CD4-positive, alpha-beta T cell treated with Interleukin-15 for 1 hour (primary cell): ENCODE results near the gene DOK5.

ENCODE experiments used
- DNase-seq: peaks from one replicate; pipeline ENCODE4 v3.0.0-alpha.2; 2020

Gene DOK5

GRCh38 chr20:54565255-54565654 lies 89.9 kb downstream of the DOK5 start:
- no peak for DNase-seq

DNA sequence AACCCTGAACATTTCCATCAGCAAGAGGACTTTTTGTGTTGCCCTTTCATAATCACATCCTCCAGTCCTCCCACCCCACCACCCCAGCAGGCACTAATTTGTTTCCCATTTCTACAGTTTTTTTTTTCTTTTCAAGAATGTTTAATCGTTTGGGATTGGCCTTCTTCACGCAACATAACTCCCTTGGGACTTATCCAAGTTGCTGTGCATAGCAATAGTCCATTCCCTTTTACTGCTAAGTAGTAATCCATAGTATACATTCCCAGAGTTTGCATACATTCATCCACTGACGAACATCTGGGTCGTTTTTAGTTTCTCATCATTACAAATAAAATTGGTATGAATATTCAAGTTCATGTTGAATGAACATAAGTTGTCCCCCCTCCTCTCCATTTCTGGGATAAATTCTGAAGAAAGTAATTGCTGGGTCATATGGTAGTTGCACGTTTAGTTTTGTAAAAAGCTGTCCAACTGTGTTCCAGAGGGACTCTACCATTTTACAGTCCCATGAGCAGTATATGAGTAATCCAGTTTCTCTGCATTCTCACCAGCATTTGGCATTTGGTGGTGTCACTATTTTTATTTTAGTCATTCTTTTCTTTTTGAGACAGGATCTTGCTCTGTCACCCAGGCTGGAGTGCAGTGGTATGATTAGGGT lies 90.8 kb downstream of the DOK5 start:
- no peak for DNase-seq

GRCh38 chr20:54570561-54570960 lies 95.2 kb downstream of the DOK5 start:
- no peak for DNase-seq

DNA sequence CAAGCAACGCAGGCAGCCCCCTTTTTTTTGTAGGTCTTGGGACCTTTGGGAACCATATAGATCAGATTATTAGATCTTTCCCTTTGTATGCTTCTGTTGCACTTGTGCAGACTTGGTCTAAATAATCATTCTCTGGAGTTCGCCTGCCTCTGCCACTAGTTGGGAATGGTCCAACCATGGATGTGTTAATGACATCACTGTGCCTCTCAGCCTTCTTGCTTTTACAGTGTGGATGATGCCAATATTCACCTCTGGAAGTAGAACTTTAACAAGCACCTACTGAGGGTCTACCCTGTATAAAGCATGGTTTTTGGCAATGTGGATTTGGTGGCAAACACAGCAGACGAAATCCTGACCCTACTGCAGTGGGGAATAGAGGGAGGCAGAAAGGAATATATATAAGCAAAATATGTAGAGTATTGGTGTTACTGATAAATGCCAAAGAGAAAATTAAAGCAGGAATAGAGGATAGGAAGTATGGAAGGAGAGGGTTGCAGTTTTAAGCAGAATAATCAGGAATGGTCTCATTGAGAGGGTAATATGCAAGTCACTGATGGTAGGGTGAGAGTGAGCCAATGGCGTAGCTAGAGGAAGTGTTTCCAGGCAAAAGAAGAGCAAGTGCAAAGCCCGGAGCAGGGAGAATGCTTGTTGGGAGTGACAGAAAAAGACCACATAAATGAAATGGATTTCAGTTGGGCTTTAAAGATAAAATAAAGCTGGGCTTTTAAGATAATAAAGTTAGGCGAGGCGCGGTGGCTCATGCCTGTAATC lies 97.5 kb downstream of the DOK5 start:
- DNase-seq = no peak

DNA sequence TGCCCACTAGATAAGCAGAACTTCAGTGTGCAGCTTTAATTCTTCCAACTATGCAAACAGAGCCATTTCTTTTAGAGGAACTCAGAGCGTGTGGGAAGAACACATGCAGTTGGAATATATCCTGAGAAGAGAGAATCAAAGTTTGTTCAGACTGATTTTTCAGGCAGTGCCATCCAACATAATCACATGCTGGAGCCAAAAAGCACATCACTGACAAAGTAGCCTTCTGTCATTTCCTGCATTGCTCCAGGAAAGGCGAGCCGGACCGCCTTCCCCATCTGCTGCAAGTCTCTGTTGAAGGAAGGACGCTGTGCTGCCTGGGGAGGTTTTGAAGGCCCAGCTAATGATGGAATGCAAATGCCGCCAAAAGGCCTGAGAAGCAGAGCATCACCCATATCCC lies 98.4 kb downstream of the DOK5 start:
- no peak for DNase-seq

DNA sequence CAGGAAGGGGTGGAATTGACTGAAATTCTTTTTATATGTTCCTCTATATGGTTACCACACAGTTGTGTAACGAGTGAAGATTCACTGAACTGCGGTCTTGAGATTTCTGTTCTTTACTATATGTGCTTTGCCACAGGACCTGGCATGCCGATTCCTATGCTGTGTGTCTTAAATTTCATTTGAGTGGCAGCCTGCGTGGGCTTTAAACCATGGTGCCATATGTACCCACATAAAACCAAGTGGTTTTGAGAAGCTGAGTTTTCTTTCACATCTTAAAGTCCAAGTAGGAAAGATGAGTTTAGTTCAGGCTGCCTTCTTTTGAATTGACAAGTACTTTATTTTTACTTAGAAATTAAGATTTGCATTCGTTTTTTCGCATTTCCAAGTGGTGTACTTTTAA lies 101.1 kb downstream of the DOK5 start:
- DNase-seq = no peak

DNA sequence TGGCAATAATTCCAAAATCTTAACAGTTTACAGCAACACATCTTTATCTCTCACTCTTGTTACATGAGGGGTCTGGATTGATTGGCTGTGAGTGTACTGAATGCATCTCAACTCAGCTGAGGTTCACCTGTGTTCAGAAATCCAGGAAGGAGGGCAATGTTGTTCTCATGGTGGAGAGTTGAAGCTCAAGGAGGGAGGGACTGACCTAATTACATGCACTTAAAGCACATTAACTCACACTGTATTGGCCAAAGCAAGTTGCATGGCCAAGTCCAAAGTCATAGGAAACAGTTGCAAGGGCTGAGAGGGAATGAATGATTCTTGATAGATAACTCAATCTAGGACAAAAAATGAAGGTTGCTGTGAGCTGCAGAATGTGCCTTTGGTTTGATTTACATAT lies 102.2 kb downstream of the DOK5 start:
- no peak for DNase-seq

DNA sequence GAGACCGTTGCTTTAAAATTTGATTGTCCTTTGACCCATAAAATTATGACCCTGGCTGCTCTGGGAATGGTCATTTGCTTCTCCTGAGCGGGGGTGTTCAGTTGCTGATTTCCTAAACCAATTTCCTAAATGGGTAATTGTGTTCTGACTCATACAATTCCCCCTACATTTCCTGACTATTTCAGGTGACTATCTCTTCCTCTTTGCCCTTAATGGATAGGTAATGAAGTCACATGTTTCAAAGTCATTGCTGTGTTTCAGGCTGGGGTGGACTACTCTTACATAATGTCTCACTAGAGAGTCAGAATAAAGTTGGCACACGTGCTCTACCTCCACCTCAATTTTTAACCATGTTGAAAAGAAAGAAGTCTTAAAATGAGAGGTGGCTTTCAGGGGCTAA lies 109.8 kb downstream of the DOK5 start:
- DNase-seq = no peak

DNA sequence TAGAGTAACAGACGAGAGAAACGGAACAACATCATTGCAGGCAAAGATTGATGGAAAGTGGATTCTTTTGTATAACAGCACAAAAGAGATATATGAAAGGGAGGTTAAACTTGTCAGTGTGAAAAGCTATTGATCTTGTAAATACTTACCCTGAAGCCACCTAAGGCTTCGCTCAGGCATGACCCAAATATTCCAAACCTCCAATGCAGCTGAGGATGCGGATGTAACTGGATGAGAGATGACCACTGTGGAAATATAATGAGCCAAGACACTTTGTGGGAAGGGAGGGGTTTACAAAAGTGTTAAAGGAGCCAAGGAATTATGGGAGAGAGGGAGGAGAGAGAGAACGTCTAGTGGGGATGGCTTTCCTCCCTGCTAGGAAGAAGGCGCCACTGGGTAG lies 112.0 kb downstream of the DOK5 start:
- no peak for DNase-seq

GRCh38 chr20:54589402-54590030 lies 114.1 kb downstream of the DOK5 start:
- DNase-seq = no peak

GRCh38 chr20:54590856-54591255 lies 115.5 kb downstream of the DOK5 start:
- DNase-seq = no peak

- DNase-seq = no peak
These were observed 121.3 kb downstream of the DOK5 start for GRCh38 chr20:54596651-54597050.

- no peak for DNase-seq
These were observed 123.0 kb downstream of the DOK5 start for GRCh38 chr20:54598352-54598751.

GRCh38 chr20:54600634-54601033 lies 125.2 kb downstream of the DOK5 start:
- no peak for DNase-seq

DNA sequence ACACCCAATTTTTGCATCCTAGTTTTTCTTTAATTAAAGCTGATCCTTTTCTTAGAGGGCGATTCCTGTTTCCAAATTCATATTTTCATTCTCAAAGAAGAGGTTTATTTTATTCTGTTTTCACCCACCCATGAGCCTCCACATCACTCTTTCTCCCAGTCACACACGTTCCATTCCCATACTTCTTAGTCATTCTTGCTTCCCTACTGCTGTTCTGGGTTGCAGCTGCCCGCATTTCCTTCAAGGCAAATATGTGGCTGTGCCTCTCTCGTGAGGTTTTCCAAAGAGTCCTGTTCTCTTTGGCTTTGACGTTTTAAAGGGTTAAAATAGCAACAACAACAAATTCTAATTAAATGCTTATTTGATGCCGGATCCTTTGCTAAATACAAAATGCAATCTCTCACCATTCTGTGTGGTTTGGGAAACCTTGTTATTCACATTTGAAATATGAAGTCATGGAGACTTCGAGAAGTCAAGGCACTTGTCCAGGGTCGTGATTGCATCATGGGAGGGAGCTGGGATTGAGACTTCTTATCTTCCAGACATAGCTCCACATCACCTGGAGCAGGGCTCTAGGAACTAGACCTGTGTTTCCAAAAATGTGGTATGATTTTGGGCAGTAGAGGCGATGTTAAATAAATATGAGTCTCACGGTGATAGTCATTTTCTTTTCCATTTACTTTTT lies 126.6 kb downstream of the DOK5 start:
- no peak for DNase-seq

- DNase-seq = no peak
These were observed 129.9 kb downstream of the DOK5 start for GRCh38 chr20:54605319-54605718.

GRCh38 chr20:54606380-54606779 lies 131.0 kb downstream of the DOK5 start:
- DNase-seq = no peak

DNA sequence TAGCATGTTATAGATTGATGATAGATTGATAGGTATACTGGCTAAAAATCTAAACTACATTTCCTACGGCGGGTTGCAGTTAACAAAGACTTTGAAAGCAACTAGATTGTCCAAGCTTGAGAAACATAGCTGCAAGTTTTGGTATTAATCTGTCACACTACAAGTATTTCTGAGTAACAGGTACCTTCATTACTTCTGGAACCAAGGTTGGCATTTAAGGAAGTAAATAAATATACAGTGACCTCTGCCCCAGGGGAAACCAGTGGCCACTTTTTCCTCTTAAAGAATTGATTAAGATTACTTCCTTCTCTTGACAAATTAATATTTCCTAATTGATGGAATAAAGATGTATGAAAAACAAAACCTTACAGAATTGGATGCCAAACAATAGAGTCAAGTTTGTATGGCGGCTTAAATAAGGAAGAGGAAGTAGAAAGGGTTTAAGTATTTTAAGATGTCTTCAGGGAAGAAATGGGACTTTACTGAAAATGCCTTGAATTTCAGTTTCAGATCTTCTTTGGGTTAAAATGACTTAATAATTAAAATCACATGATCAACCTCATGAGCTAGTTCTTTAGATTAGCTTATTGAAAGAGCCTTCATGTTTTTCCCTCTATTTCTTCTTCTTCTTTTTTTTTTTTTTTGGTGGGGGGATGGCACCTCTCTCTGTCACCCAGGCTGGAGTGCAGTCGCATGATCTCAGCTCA lies 132.8 kb downstream of the DOK5 start:
- DNase-seq = no peak

DNA sequence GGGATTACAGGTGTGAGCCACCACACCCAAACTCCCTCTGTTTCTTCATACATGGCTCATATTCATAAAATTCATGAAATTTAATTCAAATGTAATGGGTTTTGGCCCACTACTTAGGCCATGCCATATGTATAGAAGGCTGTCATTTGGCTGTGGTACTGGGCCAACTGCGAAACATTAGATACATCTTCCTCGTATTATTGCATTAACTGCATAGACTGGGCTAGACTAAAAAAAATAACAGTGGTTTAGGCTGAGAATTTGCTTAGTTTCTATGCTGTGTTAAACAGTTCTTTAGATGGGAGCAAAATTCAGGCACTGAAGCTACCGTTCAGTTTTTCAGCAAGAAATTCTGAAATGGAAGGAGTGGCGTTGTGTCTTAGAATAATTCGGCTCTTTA lies 133.6 kb downstream of the DOK5 start:
- no peak for DNase-seq

GRCh38 chr20:54611708-54612412 lies 136.5 kb downstream of the DOK5 start:
- no peak for DNase-seq

DNA sequence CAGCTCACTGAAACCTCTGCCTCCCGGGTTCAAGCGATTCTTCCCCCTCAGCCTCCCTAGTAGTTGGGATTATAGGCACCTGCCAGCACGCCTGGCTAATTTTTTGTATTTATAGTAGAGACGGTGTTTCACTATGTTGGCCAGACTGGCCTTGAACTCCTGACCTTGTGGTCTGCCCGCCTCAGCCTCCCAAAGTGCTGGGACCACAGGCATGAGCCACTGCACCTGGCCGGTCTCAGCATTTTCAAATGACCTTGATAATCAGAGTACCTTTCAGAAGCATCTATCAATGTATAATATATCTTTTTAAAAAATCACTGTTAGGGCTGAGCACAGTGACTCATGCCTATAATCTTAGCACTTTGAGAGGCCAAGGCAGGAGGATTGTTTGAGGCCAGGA lies 143.0 kb downstream of the DOK5 start:
- no peak for DNase-seq

- no peak for DNase-seq
These were observed 143.8 kb downstream of the DOK5 start for GRCh38 chr20:54619181-54619580.
